A673 (cell line): ENCODE data around the gene C3. TPM values are rescaled to one million over a fixed set of nuclear protein-coding genes. Genes with fewer than 3 reads are reported as not detected.
A peak's percentile ranks its signal among the peaks of the same experiment; 100 is the strongest.

Source experiments
- BruUV-seq: library from RNA; stranded (reverse); fragments of 400-500 nt; replicated peaks from 2 replicates; lab custom pipeline; 2021; lab: Mats Ljungman, UMichigan
- CTCF ChIA-PET: fragments of 300-600 bp; sonication (Branson Sonifier 250); formaldehyde crosslinking; loops from one replicate; lab custom pipeline; 2022; ENCODE audit warnings: antibody characterized with exemption; lab: Charles Lee
- POLR2A ChIA-PET: fragments of 300-600 bp; sonication (Branson Sonifier 250); formaldehyde crosslinking; loops from one replicate; lab custom pipeline; 2022; ENCODE audit warnings: antibody characterized with exemption; ENCODE audit not compliant: low non-redundant PET; lab: Charles Lee
- DNase-seq: peaks from one replicate; pipeline ENCODE4 v3.0.0-alpha.2; 2015; ENCODE audit warnings: low spot score
- H3K27ac ChIP-seq: fragments of 200-600 bp; sonication (generic); 2 replicates; pipeline ENCODE4 v1.5.1; 2016; ENCODE audit warnings: mixed run types, low read depth, mild to moderate bottlenecking, mixed read lengths, antibody characterized with exemption, low read length; ENCODE audit not compliant: poor library complexity, severe bottlenecking
- H3K27me3 ChIP-seq: fragments of 200-600 bp; sonication (generic); replicated peaks from 2 replicates; pipeline ENCODE4 v1.6.1; 2017; ENCODE audit warnings: mixed run types, low read depth, mild to moderate bottlenecking, mixed read lengths, antibody characterized with exemption, low read length; ENCODE audit not compliant: insufficient read depth, poor library complexity
- H3K36me3 ChIP-seq: fragments of 200-600 bp; sonication (generic); 2 replicates; pipeline ENCODE4 v1.6.1; 2016; ENCODE audit warnings: mixed run types, mild to moderate bottlenecking, mixed read lengths, antibody characterized with exemption, low read length; ENCODE audit not compliant: insufficient read depth, poor library complexity, severe bottlenecking
- H3K4me1 ChIP-seq: fragments of 200-600 bp; sonication (generic); 2 replicates; pipeline ENCODE4 v1.6.1; 2017; ENCODE audit warnings: mixed run types, mild to moderate bottlenecking, mixed read lengths, antibody characterized with exemption, low read length; ENCODE audit not compliant: insufficient read depth, poor library complexity, severe bottlenecking
- H3K4me3 ChIP-seq: fragments of 200-600 bp; sonication (generic); 2 replicates; pipeline ENCODE4 v1.5.1; 2016; ENCODE audit warnings: low read depth, mixed run types, mild to moderate bottlenecking, mixed read lengths, low read length; ENCODE audit not compliant: poor library complexity, severe bottlenecking
- H3K9me3 ChIP-seq: fragments of 200-600 bp; sonication (generic); 2 replicates; pipeline ENCODE4 v1.6.1; 2016; ENCODE audit warnings: mixed run types, low read depth, mild to moderate bottlenecking, mixed read lengths, antibody characterized with exemption, low read length; ENCODE audit not compliant: poor library complexity, severe bottlenecking
- EZH2 ChIP-seq: fragments of 200-600 bp; sonication (generic); IDR thresholded peaks from 2 replicates; pipeline ENCODE4 v1.6.1; 2017; ENCODE audit warnings: borderline replicate concordance, low read depth, mild to moderate bottlenecking, mixed read lengths, antibody characterized with exemption, low read length; ENCODE audit not compliant: poor library complexity, severe bottlenecking
- intact Hi-C: fragments of 100-400 bp; cut with micrococcal nuclease; formaldehyde crosslinking; loops from one replicate; pipeline ENCODE4 v1.10.0; 2022; ENCODE audit not compliant: unreplicated experiment
- total RNA-seq: library from RNA; stranded (reverse); gene quantifications from 2 replicates; pipeline ENCODE4 v1.2.3, GENCODE V29; 2021
- TF ChIP-seq, protein P1 (sequence below): fragments of 300-800, 200-600 bp; sonication (generic); conservative IDR thresholded peaks from 2 replicates; pipeline ENCODE4 v1.5.1; 2017; ENCODE audit warnings: low read depth, mild to moderate bottlenecking, antibody characterized with exemption, low read length, moderate library complexity, mixed read lengths

C3 gene
- total RNA-seq, 1 experiment from 2014 or later, result 1.8 TPM

DNA sequence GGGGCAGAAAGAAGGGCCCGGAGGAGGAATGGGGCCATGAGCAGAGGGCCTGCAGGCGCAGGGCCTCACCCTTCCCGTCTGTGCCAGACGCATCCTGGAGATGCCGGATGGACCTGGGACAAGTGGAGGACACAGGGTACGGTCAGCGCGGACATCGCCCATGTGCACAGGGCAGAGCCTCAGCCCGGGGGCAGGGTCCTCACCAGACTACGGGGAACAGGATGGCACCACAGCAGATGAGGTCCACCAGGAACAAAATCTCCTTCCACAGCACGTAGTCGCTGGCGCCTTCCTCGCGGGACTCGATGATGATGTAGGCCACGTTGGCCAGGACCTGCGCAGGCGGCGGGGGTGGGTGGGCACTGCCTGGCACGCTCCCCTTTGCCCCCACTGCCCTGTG, 11.4 kb upstream of the C3 start:
- DNase-seq, result no peak
- Histone ChIP-seq H3K4me1 (peaks cover 12% of the 10 kb centered on the region), H3K9me3 (no peaks in the 10 kb centered on the region), H3K27ac (no peak overlapping the region), H3K4me3 (no peak overlapping the region), H3K36me3 (no peaks in the 10 kb centered on the region), H3K27me3 (no peaks in the 10 kb centered on the region)
- CTCF ChIA-PET, result no interaction called here
- intact Hi-C loops, result no loop called here
- POLR2A ChIA-PET, result no interaction called here
- BruUV-seq, result no TSS peak
- no peak for TF ChIP-seq EZH2
- TF ChIP-seq, protein P1, sequence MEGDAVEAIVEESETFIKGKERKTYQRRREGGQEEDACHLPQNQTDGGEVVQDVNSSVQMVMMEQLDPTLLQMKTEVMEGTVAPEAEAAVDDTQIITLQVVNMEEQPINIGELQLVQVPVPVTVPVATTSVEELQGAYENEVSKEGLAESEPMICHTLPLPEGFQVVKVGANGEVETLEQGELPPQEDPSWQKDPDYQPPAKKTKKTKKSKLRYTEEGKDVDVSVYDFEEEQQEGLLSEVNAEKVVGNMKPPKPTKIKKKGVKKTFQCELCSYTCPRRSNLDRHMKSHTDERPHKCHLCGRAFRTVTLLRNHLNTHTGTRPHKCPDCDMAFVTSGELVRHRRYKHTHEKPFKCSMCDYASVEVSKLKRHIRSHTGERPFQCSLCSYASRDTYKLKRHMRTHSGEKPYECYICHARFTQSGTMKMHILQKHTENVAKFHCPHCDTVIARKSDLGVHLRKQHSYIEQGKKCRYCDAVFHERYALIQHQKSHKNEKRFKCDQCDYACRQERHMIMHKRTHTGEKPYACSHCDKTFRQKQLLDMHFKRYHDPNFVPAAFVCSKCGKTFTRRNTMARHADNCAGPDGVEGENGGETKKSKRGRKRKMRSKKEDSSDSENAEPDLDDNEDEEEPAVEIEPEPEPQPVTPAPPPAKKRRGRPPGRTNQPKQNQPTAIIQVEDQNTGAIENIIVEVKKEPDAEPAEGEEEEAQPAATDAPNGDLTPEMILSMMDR, result no peak

DNA sequence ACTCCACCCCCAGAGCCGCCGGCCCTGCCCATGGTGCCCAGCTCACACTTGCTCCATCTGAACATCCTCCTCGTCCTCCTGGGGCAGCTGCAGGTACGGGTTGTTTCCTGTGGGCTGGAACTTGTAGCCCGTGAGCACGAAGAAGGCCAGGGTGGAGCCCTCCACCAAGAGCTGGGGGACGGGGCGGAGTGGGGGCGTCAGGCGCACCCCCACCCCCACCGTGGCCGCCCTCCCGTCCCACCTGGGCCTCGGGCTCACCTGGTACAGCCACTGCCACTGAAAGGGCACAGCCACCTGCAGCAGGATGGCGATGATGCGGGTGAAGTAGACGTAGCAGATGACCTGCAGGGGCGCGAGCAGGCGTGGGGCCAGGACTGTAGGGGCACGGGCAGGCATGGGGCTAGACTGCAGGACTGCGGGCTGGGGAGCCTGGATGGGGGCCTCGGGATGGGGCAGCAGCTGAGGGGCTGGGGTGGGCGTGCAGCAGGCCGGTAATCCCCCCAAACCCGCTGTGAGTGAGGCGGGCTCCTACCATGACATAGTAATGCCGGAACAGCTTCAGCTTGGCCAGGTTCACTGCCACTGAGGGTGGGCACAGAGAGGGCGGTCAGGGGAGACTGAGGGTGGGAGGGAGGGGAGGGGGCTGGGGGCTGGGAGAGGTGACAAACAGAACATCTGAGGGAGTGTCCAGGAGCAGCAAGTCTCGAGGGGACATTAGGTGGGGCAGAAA, 10.7 kb upstream of the C3 start:
- TF ChIP-seq EZH2, result no peak
- TF ChIP-seq, protein P1, result no peak
- DNase-seq, result no peak
- Histone ChIP-seq H3K4me3 (no peak overlapping the region), H3K4me1 (peaks cover 11% of the 10 kb centered on the region), H3K27ac (no peak overlapping the region), H3K36me3 (no peaks in the 10 kb centered on the region), H3K9me3 (no peaks in the 10 kb centered on the region), H3K27me3 (no peaks in the 10 kb centered on the region)
- CTCF ChIA-PET, result no interaction called here
- POLR2A ChIA-PET, result interaction anchor here (0.5 to 0.7 kb wide), 2 partner anchors 27 to 1331 kb away, joined by 4 to 12 read pairs; no protein-coding TSS in a partner anchor
- intact Hi-C loops, result no loop called here
- BruUV-seq, result no TSS peak

DNA sequence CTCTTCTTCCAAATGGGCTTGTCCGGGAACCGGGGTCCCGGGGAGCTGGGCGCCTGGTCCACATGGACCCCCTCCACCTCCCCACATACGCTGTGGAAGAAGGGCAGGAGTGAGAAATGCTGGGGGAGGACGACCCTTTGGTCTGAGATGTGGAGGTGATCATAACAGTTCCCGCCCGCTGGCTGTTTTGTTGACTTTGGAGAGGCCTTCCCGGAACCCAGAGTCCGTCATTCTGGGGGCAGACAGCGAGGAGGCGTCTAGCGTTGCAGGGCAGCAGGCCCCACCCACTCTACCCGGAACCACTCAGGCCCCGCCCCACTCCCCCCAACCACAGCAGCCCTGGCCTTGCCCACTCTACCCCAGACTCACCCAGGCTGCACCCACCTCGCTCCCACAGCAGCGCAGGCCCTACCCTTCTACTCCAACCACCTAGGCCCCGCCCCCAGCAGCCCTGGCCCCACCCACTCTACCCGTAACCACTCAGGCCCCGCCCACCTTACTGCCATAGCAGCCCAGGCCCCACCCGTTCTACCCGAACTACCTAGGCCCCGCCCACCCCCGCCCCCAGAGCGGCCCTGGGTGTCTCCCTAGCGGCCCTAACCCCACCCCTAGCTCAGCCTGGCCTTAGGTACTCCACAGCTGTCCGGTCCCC, 9.8 kb upstream of the C3 start:
- intact Hi-C loops, result no loop called here
- BruUV-seq, result no TSS peak
- Histone ChIP-seq H3K9me3 (no peaks in the 10 kb centered on the region), H3K4me1 (peaks cover 3% of the 10 kb centered on the region), H3K27ac (no peak overlapping the region), H3K4me3 (no peak overlapping the region), H3K27me3 (no peaks in the 10 kb centered on the region), H3K36me3 (no peaks in the 10 kb centered on the region)
- CTCF ChIA-PET, result no interaction called here
- DNase-seq, result peak; percentile 62
- POLR2A ChIA-PET, result interaction anchor here (0.7 kb wide), 1 partner anchor 26 kb away, joined by 4 read pairs; no protein-coding TSS in a partner anchor
- TF ChIP-seq EZH2, result no peak
